Measurements from ENCODE around the gene ZNHIT2. TPM values are rescaled to one million over a fixed set of nuclear protein-coding genes. Genes with fewer than 3 reads are reported as not detected.

Gene ZNHIT2
- total and polyA plus RNA-seq, 8 donors = 2.4 to 130 (median 18.9) TPM; not detected in 1

DNA sequence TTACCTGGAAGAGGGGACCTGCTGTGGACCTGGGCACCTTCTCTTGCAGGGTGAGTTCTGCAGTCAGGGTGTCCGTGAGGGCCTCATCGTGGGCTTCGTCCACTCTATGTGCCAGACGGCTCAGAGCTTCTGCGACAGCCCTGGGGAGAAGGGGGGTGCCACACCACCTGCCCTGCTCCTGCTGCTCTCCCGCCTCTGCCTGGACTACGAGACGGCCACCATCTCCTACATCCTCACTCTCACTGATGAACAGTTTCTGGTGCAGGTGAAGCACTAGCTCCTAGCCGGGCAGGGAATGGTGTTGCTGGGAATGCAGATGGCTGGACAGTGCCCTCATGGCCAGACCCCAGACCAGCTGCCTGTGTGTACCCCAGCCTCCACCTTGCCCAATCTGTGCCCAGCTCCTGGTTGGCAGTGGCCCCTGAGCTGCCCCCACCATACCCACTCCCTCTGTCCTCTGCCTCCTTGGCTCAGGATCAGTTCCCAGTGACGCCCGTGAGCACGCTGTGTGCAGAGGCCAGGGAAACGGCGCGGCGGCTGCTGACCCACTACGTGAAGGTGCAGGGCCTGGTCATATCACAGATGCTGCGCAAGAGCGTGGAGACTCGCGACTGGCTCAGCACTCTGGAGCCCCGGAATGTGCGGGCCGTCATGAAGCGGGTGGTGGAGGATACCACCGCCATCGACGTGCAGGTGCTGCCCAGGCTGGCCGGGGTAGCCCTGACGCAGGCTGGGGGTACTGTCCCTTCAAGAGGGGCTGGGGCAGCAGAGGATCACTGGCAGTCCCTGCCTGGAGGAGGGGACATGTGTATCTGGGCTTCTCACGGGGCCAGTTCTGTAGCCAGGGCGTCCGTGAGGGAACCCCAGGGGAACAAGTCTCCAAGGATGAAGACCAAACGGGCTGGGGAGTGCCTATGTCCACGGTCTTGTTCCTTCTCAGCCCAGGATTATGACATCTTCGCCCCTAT lies 8.0 kb downstream of the ZNHIT2 start:
- TF ChIP-seq EP300 (IDR thresholded peaks at IDR 0.05) (no peak), POLR2AphosphoS5 (IDR thresholded peaks at IDR 0.05) (no peak), POLR2A (IDR thresholded peaks at IDR 0.05) (no peak), CTCF (IDR thresholded peaks at IDR 0.05) (no peak)
- 74 to 90% (median 89%) methylated on average over 18 to 36 of the region's 36 CpGs for WGBS, 5 donors
- H3K36me3 ChIP-seq = peaks cover 24 to 43% (median 41%) of the 10 kb centered on the region in 4 donors
- intact Hi-C loops (cut with DNase I; ENCODE audit: low total_unique reads) = no loop called here
- no peaks in the 10 kb centered on the region for H3K9me3 ChIP-seq
- H3K4me1 ChIP-seq = peaks cover 31 to 68% (median 60%) of the 10 kb centered on the region in 4 donors
- no peak for DNase-seq
- peak overlapping the region in 3 of 5 donors; percentile 1 to 84 (median 21) for H3K27ac ChIP-seq
- peaks cover 0 to 4% (median 0%) of the 10 kb centered on the region in 3 donors for H3K27me3 ChIP-seq
- H3K4me3 ChIP-seq = no peak overlapping the region

DNA sequence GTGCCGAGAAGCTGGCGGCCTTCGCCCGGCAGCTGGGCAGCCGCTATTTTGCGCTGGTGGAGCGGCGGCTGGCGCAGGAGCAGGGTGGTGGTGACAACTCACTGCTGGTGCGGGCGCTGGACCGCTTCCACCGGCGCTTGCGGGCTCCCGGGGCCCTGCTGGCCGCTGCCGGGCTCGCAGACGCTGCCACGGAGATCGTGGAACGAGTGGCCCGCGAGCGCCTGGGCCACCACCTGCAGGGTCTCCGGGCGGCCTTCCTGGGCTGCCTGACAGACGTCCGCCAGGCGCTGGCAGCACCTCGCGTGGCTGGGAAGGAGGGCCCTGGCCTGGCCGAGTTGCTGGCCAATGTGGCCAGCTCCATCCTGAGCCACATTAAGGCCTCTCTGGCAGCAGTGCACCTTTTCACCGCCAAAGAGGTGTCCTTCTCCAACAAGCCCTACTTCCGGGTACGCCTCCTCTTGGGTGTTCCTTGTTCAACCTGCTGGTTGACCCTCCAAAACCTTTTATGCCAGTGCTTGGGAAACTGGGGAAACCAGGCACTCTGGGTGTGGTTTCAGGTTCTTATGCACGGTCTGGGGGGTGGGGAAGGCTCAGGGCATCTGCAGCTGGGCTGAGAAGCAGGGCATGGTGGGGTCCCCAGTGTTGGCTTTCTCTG lies 8.9 kb downstream of the ZNHIT2 start:
- peak overlapping the region in 1 of 4 donors; percentile 15 for H3K4me3 ChIP-seq
- intact Hi-C loops (cut with DNase I; ENCODE audit: low total_unique reads) = no loop called here
- WGBS, 5 donors = 79 to 90% (median 87%) methylated on average over 18 to 38 of the region's 38 CpGs

DNA sequence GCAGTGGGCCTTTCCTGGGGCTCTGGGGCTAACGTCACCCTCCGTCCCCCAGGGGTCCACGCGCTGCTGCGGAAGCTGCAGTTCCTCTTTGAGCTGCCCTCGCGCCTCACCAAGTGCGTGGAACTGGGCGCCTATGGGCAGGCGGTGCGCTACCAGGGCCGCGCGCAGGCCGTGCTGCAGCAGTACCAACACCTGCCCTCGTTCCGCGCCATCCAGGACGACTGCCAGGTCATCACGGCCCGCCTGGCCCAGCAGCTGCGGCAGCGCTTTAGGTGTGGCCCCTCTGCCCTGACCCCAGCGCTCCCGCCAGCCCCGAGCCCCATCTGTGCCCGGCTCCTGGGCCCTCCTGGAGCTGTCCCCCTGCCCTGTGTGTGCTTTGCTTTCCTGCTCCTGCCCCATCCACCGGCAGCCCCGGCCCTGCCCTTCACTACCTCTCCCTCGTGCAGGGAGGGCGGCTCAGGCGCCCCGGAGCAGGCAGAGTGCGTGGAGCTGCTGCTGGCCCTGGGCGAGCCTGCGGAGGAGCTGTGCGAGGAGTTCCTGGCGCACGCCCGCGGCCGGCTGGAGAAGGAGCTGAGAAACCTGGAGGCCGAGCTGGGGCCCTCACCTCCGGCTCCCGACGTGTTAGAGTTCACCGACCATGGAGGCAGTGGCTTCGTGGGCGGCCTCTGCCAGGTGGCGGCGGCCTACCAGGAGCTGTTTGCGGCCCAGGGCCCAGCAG lies 9.6 kb downstream of the ZNHIT2 start:
- H3K27ac ChIP-seq = peak overlapping the region; percentile 24 to 54 (median 39)
- 89 to 94% (median 94%) methylated on average over 29 to 52 of the region's 52 CpGs for WGBS, 5 donors

More for the DNA sequence above, 8.9 kb downstream of the ZNHIT2 start:
- Histone ChIP-seq H3K9me3 (no peaks in the 10 kb centered on the region), H3K27ac (peak overlapping the region; percentile 24 to 54 (median 39)), H3K27me3 (peaks cover 0 to 4% (median 0%) of the 10 kb centered on the region in 3 donors), H3K36me3 (peaks cover 24 to 43% (median 41%) of the 10 kb centered on the region in 4 donors), H3K4me1 (peaks cover 35 to 72% (median 67%) of the 10 kb centered on the region in 4 donors)
- peak in 1 of 2 donors; percentile 80 for DNase-seq
- TF ChIP-seq POLR2A (IDR thresholded peaks at IDR 0.05) (no peak), EP300 (IDR thresholded peaks at IDR 0.05) (no peak), POLR2AphosphoS5 (IDR thresholded peaks at IDR 0.05) (peak in 1 of 3 donors; percentile 48), CTCF (IDR thresholded peaks at IDR 0.05) (no peak)

More for the DNA sequence above, 9.6 kb downstream of the ZNHIT2 start:
- TF ChIP-seq CTCF (IDR thresholded peaks at IDR 0.05) (no peak), POLR2AphosphoS5 (IDR thresholded peaks at IDR 0.05) (no peak), EP300 (IDR thresholded peaks at IDR 0.05) (no peak), POLR2A (IDR thresholded peaks at IDR 0.05) (no peak)
- Histone ChIP-seq H3K4me3 (peak overlapping the region in 1 of 4 donors; percentile 15), H3K27me3 (peaks cover 0 to 2% (median 0%) of the 10 kb centered on the region in 3 donors), H3K36me3 (peaks cover 24 to 43% (median 42%) of the 10 kb centered on the region in 4 donors), H3K9me3 (no peaks in the 10 kb centered on the region), H3K4me1 (peaks cover 30 to 72% (median 63%) of the 10 kb centered on the region in 4 donors)
- intact Hi-C loops (cut with DNase I; ENCODE audit: low total_unique reads) = no loop called here
- DNase-seq = no peak
